Ishikawa (cell line): ENCODE measurements around the gene ZNF2.

Experiments used
- CEBPB ChIP-seq: IDR thresholded peaks from 2 replicates; pipeline ENCODE4 v1.6.1; 2012
- CREB1 ChIP-seq: IDR thresholded peaks from 2 replicates; pipeline ENCODE4 v1.6.1; 2012; ENCODE audit warnings: low read depth
- EGR1 ChIP-seq: IDR thresholded peaks from 2 replicates; pipeline ENCODE4 v1.6.1; 2012
- EP300 ChIP-seq: IDR thresholded peaks from 2 replicates; pipeline ENCODE4 v1.6.1; 2012; ENCODE audit warnings: borderline replicate concordance
- FOXM1 ChIP-seq: IDR thresholded peaks from 2 replicates; pipeline ENCODE4 v1.6.1; 2012; ENCODE audit warnings: low read depth, borderline replicate concordance
- NFIC ChIP-seq: IDR thresholded peaks from 2 replicates; pipeline ENCODE4 v1.6.1; 2012
- RAD21 ChIP-seq: IDR thresholded peaks from 2 replicates; pipeline ENCODE4 v1.6.1; 2012; ENCODE audit warnings: low read depth
- TAF1 ChIP-seq: IDR thresholded peaks from 2 replicates; pipeline ENCODE4 v1.6.1; 2012; ENCODE audit warnings: low read depth, mild to moderate bottlenecking
- TCF12 ChIP-seq: IDR thresholded peaks from 2 replicates; pipeline ENCODE4 v1.6.1; 2012; ENCODE audit warnings: low read depth
- TEAD4 ChIP-seq: IDR thresholded peaks from 2 replicates; pipeline ENCODE4 v1.6.1; 2012
- YY1 ChIP-seq: IDR thresholded peaks from 2 replicates; pipeline ENCODE4 v1.6.1; 2012; ENCODE audit warnings: low read depth
- ZBTB7A ChIP-seq: IDR thresholded peaks from 2 replicates; pipeline ENCODE4 v1.6.1; 2012; ENCODE audit warnings: low read depth
- TF ChIP-seq, protein P1 (sequence below): IDR thresholded peaks from 2 replicates; pipeline ENCODE4 v1.6.1; 2012; ENCODE audit warnings: low read depth, mild to moderate bottlenecking
- TF ChIP-seq, protein P2 (sequence below): IDR thresholded peaks from 2 replicates; pipeline ENCODE4 v1.6.1; 2012
- TF ChIP-seq, protein P3 (sequence below): IDR thresholded peaks from 2 replicates; pipeline ENCODE4 v1.6.1; 2012

The ZNF2 gene

DNA sequence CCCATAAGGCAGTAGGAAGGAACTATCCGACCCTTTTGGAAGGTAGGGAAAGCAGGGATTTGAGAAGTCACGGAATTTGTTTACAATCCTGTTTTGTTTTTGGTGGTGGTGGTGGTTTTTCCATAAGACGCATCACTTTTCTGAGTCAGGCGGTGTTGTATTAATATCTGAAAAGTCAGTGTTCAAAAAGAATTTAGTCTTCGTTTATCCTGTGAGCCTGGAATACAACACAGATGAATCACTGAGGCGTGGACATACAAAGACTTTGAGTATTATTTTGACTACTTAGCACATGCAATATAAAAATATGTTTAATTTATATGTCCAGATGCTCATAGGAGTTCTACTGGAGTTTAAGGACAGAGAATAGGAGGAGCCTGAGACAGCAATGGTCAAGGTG, 42.5 kb downstream of the ZNF2 start:
- TF ChIP-seq, protein P1, sequence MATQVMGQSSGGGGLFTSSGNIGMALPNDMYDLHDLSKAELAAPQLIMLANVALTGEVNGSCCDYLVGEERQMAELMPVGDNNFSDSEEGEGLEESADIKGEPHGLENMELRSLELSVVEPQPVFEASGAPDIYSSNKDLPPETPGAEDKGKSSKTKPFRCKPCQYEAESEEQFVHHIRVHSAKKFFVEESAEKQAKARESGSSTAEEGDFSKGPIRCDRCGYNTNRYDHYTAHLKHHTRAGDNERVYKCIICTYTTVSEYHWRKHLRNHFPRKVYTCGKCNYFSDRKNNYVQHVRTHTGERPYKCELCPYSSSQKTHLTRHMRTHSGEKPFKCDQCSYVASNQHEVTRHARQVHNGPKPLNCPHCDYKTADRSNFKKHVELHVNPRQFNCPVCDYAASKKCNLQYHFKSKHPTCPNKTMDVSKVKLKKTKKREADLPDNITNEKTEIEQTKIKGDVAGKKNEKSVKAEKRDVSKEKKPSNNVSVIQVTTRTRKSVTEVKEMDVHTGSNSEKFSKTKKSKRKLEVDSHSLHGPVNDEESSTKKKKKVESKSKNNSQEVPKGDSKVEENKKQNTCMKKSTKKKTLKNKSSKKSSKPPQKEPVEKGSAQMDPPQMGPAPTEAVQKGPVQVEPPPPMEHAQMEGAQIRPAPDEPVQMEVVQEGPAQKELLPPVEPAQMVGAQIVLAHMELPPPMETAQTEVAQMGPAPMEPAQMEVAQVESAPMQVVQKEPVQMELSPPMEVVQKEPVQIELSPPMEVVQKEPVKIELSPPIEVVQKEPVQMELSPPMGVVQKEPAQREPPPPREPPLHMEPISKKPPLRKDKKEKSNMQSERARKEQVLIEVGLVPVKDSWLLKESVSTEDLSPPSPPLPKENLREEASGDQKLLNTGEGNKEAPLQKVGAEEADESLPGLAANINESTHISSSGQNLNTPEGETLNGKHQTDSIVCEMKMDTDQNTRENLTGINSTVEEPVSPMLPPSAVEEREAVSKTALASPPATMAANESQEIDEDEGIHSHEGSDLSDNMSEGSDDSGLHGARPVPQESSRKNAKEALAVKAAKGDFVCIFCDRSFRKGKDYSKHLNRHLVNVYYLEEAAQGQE, result no peak

DNA sequence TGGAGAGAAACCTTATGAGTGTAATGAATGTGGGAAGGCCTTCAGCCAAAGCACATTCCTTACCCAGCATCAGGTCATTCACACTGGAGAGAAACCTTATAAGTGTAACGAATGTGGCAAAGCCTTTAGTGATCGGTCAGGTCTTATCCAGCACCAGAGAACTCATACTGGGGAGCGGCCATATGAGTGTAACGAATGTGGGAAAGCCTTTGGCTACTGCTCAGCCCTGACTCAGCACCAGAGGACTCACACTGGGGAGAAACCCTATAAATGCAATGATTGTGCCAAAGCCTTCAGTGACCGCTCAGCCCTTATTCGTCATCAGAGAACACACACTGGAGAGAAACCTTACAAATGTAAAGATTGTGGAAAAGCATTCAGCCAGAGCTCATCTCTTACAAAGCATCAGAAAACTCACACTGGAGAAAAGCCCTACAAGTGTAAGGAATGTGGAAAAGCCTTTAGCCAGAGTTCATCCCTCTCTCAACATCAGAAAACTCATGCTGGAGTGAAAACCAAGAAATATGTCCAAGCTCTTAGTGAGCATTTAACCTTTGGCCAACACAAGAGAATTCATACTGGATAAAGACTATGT, 49.5 kb downstream of the ZNF2 start:
- TF ChIP-seq YY1, result no peak
- no peak for TF ChIP-seq EP300
- TF ChIP-seq, protein P2, sequence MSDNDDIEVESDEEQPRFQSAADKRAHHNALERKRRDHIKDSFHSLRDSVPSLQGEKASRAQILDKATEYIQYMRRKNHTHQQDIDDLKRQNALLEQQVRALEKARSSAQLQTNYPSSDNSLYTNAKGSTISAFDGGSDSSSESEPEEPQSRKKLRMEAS, result no peak
- TF ChIP-seq TEAD4, result no peak
- TF ChIP-seq EGR1, result no peak
- TF ChIP-seq TAF1, result no peak
- TF ChIP-seq CEBPB, result no peak
- TF ChIP-seq RAD21, result no peak
- no peak for TF ChIP-seq CREB1
- no peak for TF ChIP-seq NFIC
- TF ChIP-seq, protein P3, sequence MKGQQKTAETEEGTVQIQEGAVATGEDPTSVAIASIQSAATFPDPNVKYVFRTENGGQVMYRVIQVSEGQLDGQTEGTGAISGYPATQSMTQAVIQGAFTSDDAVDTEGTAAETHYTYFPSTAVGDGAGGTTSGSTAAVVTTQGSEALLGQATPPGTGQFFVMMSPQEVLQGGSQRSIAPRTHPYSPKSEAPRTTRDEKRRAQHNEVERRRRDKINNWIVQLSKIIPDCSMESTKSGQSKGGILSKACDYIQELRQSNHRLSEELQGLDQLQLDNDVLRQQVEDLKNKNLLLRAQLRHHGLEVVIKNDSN, result no peak
- no peak for TF ChIP-seq TCF12
- TF ChIP-seq FOXM1, result no peak
- TF ChIP-seq, protein P1, result no peak
- no peak for TF ChIP-seq ZBTB7A

DNA sequence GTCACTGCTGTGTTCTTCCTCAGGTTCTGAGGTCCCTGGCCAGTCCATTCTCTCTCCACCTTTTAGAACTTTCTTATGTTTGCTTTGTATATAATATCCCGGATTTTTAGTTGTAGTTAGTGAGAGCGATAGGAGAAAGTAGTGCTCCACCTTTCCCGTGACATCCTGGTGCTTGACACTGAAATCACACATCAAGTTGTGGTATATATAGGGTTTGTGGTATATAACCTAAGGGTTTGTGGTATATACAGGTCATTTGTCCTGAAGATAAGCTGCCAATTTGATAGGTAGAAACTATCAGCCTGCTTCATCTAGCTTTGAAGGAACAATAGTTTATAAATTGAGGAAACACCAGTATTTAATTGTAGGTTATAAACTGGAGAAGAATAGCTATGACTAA, 54.8 kb downstream of the ZNF2 start:
- TF ChIP-seq EGR1, result no peak
- TF ChIP-seq RAD21, result no peak
- TF ChIP-seq, protein P3, result no peak

DNA sequence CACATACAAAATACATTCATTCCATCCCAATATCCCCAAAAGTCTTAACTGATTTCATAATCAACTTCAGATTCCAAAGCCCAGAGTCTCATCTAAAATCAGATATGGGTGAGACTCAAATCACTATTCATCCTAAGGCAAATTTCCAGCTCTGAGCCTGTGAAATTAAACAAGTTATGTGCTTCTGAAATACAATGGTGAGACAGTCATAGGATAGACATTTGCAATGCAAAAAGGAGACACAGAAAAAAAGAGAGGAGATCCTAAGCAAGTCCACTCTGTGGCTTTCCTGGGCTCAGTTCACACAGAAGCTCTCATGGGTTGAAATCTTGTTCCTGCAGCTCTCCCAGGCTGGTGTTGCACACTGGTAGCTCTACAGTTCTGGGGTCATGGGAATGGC, 60.0 kb downstream of the ZNF2 start:
- TF ChIP-seq EP300 (no peak), NFIC (no peak), CREB1 (no peak), YY1 (no peak), EGR1 (no peak)
- TF ChIP-seq, protein P2, result no peak

DNA sequence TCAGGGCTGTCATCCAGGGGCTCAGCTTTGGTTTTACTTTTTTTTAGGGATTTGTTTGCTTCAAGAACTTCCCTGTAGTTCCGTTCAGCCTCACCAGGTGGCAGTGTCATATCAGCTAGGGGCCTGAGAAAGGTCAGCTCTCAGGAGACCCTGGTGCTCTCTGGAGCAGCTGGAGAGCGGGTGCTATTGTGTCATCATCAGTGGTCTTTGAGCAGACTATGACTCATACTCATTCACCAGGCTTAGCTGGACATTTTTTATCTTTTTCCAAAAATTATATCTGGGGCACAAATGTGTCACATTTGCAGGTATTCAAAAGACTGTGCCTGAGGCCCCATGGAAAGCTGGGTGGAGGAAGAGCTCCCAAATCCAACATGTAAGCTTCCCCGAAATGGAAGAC, 66.1 kb downstream of the ZNF2 start:
- TF ChIP-seq RAD21 (peak; percentile 99), ZBTB7A (no peak), TEAD4 (no peak)

DNA sequence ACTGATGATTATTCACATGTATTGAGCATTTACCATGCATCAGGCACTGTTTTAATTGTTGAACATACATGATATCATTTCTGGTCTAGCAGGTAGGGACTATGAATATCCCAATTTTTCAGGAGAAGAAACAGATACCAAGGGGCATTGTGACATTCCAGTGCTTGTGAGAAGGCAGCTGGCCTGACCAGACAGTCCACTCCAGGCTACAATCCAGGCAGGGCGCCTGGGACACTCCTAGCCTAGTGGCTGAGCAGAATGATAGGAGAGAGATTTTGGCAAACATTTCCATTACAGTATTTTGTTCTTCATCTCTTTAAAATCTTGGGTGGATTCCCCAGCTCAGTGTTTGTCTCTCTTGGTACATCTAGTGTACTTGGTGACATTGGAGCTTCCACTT, 66.6 kb downstream of the ZNF2 start:
- TF ChIP-seq ZBTB7A, result no peak
- TF ChIP-seq NFIC, result no peak
- TF ChIP-seq YY1, result no peak
- no peak for TF ChIP-seq CREB1
- TF ChIP-seq RAD21, result no peak
- TF ChIP-seq EP300, result no peak
- TF ChIP-seq, protein P1, result no peak
- TF ChIP-seq TCF12, result no peak
- TF ChIP-seq TAF1, result no peak
- TF ChIP-seq FOXM1, result no peak
- no peak for TF ChIP-seq EGR1
- no peak for TF ChIP-seq TEAD4
